Neural cell (in vitro differentiated cells): ENCODE data around the gene SRSF1. TPM values are rescaled to one million over a fixed set of nuclear protein-coding genes. Genes with fewer than 3 reads are reported as not detected.
"Not testable (repeated sequence)": the region's sequence is repeated elsewhere in the genome, so short reads cannot be mapped to it uniquely, and the experiment has no call there.

Source experiments
- H2AFZ ChIP-seq: fragments of 200-600, 300-800 bp; sonication (generic), shearing (Covaris generic); 2 replicates; pipeline ENCODE4 v1.6.0; 2014; ENCODE audit warnings: low read depth, mild to moderate bottlenecking, antibody characterized with exemption, low read length, moderate library complexity
- H3F3A ChIP-seq: fragments of 200-600 bp; shearing (Covaris generic); 2 replicates; pipeline ENCODE4 v1.6.1; 2016; ENCODE audit warnings: mild to moderate bottlenecking, moderate library complexity, mixed read lengths, antibody characterized with exemption, low read length; ENCODE audit not compliant: insufficient read depth, poor library complexity, severe bottlenecking
- H3K27ac ChIP-seq: fragments of 200-600, 300-800 bp; sonication (generic), shearing (Covaris generic); 2 replicates; pipeline ENCODE4 v1.5.1; 2014; ENCODE audit warnings: mild to moderate bottlenecking, low read length, moderate library complexity
- H3K27me3 ChIP-seq: fragments of 300-800, 200-600 bp; sonication (generic), shearing (Covaris generic); 2 replicates; pipeline ENCODE4 v1.6.0; 2014; ENCODE audit warnings: mild to moderate bottlenecking, low read depth, low read length, moderate library complexity; ENCODE audit not compliant: insufficient read depth
- H3K36me3 ChIP-seq: fragments of 300-800, 200-600 bp; sonication (generic), shearing (Covaris generic); 2 replicates; pipeline ENCODE4 v1.5.1; 2014; ENCODE audit warnings: mild to moderate bottlenecking, antibody characterized with exemption, low read length, moderate library complexity; ENCODE audit not compliant: insufficient read depth
- H3K4me2 ChIP-seq: fragments of 300-800, 200-600 bp; sonication (generic), shearing (Covaris generic); 2 replicates; pipeline ENCODE4 v1.6.0; 2014; ENCODE audit warnings: mild to moderate bottlenecking, low read length
- H3K4me3 ChIP-seq: fragments of 300-800, 200-600 bp; sonication (generic), shearing (Covaris generic); 2 replicates; pipeline ENCODE4 v1.5.1; 2014; ENCODE audit warnings: mild to moderate bottlenecking, low read length, moderate library complexity
- H3K79me2 ChIP-seq: fragments of 200-600 bp; shearing (Covaris generic); replicated peaks from 2 replicates; pipeline ENCODE4 v1.6.0; 2014; ENCODE audit warnings: mild to moderate bottlenecking, low read length, moderate library complexity; ENCODE audit not compliant: insufficient read depth
- H3K9ac ChIP-seq: fragments of 300-800, 200-600 bp; sonication (generic), shearing (Covaris generic); 2 replicates; pipeline ENCODE4 v1.6.1; 2016; ENCODE audit warnings: mild to moderate bottlenecking, low read length, mixed read lengths
- H3K9me2 ChIP-seq: fragments of 200-600 bp; shearing (Covaris generic); 2 replicates; pipeline ENCODE4 v1.6.1; 2016; ENCODE audit warnings: mild to moderate bottlenecking, low read length, mixed read lengths; ENCODE audit not compliant: insufficient read depth
- H3K9me3 ChIP-seq: fragments of 200-600, 300-800 bp; sonication (generic), shearing (Covaris generic); 2 replicates; pipeline ENCODE4 v1.6.1; 2016; ENCODE audit warnings: mild to moderate bottlenecking, mixed run types, low read length, moderate library complexity, mixed read lengths
- H4K20me1 ChIP-seq: fragments of 200-600 bp; shearing (Covaris generic); 2 replicates; pipeline ENCODE4 v1.6.1; 2016; ENCODE audit warnings: mild to moderate bottlenecking, mixed run types; ENCODE audit not compliant: insufficient read depth
- CTCF ChIP-seq: fragments of 450-650 bp; IDR thresholded peaks from 2 replicates; pipeline ENCODE4 v1.5.1; 2014; ENCODE audit warnings: antibody characterized with exemption, mild to moderate bottlenecking, moderate library complexity; ENCODE audit not compliant: poor library complexity, severe bottlenecking
- EP300 ChIP-seq: fragments of 450-650 bp; conservative IDR thresholded peaks from 2 replicates; pipeline ENCODE4 v1.6.1; 2014; ENCODE audit warnings: antibody characterized with exemption, mild to moderate bottlenecking, moderate library complexity; ENCODE audit not compliant: poor library complexity, severe bottlenecking
- EZH2 ChIP-seq: fragments of 200-600, 300-800 bp; shearing (Covaris generic), sonication (generic); IDR thresholded peaks from 2 replicates; pipeline ENCODE4 v1.6.1; 2014; ENCODE audit warnings: antibody characterized with exemption, low read length, borderline replicate concordance, mild to moderate bottlenecking; ENCODE audit not compliant: insufficient read depth, poor library complexity, severe bottlenecking
- MXI1 ChIP-seq: fragments of 450-650 bp; conservative IDR thresholded peaks from 2 replicates; pipeline ENCODE4 v1.6.1; 2014; ENCODE audit warnings: antibody characterized with exemption, mild to moderate bottlenecking; ENCODE audit not compliant: poor library complexity, severe bottlenecking
- POLR2AphosphoS5 ChIP-seq: IDR thresholded peaks from 2 replicates; pipeline ENCODE4 v1.6.1; 2012
- RAD21 ChIP-seq: fragments of 450-650 bp; conservative IDR thresholded peaks from 2 replicates; pipeline ENCODE4 v1.6.1; 2014; ENCODE audit warnings: antibody characterized with exemption, mild to moderate bottlenecking, moderate library complexity
- REST ChIP-seq: IDR thresholded peaks from 2 replicates; pipeline ENCODE4 v1.6.1; 2012; ENCODE audit warnings: borderline replicate concordance
- SMC3 ChIP-seq: fragments of 450-650 bp; conservative IDR thresholded peaks from 2 replicates; pipeline ENCODE4 v1.6.1; 2014; ENCODE audit warnings: antibody characterized with exemption, mild to moderate bottlenecking, moderate library complexity; ENCODE audit not compliant: poor library complexity
- TAF1 ChIP-seq: IDR thresholded peaks from 2 replicates; pipeline ENCODE4 v1.6.1; 2012; ENCODE audit warnings: low read depth
- polyA plus RNA-seq: library from polyadenylated mRNA; depleted of rRNA; stranded (reverse); fragments of >200 nt; gene quantifications from 2 replicates; pipeline ENCODE4 v1.2.3, GENCODE V29; 2014

Gene SRSF1
- polyA plus RNA-seq, 1 donor from 2014 or later, result 380 TPM

GRCh38 chr17:57975044-57975443 lies 32.0 kb downstream of the SRSF1 start:
- Histone ChIP-seq H3K4me3 (no peak overlapping the region), H3F3A (no peaks in the 10 kb centered on the region), H4K20me1 (no peaks in the 10 kb centered on the region), H3K36me3 (peaks cover 4% of the 10 kb centered on the region), H3K27me3 (no peaks in the 10 kb centered on the region), H3K27ac (no peak overlapping the region), H3K9me3 (no peaks in the 10 kb centered on the region), H3K4me2 (no peak overlapping the region), H3K9me2 (no peaks in the 10 kb centered on the region), H2AFZ (no peak overlapping the region), H3K9ac (no peak overlapping the region), H3K79me2 (peaks cover 12% of the 10 kb centered on the region)
- TF ChIP-seq RAD21 (no peak), SMC3 (no peak), POLR2AphosphoS5 (no peak), MXI1 (no peak), CTCF (no peak), TAF1 (no peak), EZH2 (no peak), EP300 (no peak)

- H3K9ac ChIP-seq, H3K9me2 ChIP-seq, H3K27me3 ChIP-seq, H2AFZ ChIP-seq, H3K36me3 ChIP-seq, H3K4me3 ChIP-seq, H3K27ac ChIP-seq, H4K20me1 ChIP-seq, H3F3A ChIP-seq, H3K4me2 ChIP-seq, H3K9me3 ChIP-seq: not testable (repeated sequence)
- H3K79me2 ChIP-seq, result peaks cover 11% of the 10 kb centered on the region
These were observed 32.8 kb downstream of the SRSF1 start for GRCh38 chr17:57974053-57974824.

- TF ChIP-seq REST, result no peak
- TF ChIP-seq TAF1, result no peak
- no peak for TF ChIP-seq RAD21
- TF ChIP-seq POLR2AphosphoS5, result no peak
- no peak for TF ChIP-seq SMC3
- no peak for TF ChIP-seq MXI1
- TF ChIP-seq CTCF, result no peak
- TF ChIP-seq EP300, result no peak
- TF ChIP-seq EZH2, result no peak
- Histone ChIP-seq H3K27ac (no peak overlapping the region), H3K9me3 (no peaks in the 10 kb centered on the region), H3K36me3 (peaks cover 4% of the 10 kb centered on the region), H3F3A (no peaks in the 10 kb centered on the region), H3K9me2 (no peaks in the 10 kb centered on the region), H4K20me1 (no peaks in the 10 kb centered on the region), H3K79me2 (peaks cover 3% of the 10 kb centered on the region), H3K4me2 (no peak overlapping the region), H2AFZ (no peak overlapping the region), H3K4me3 (no peak overlapping the region), H3K27me3 (no peaks in the 10 kb centered on the region), H3K9ac (no peak overlapping the region)
These were observed 34.9 kb downstream of the SRSF1 start for GRCh38 chr17:57972151-57972550.
